Liver (tissue), 3 donors: ENCODE measurements around the gene IL17REL.

Experiments
- EGR1 ChIP-seq, 2 donors: IDR thresholded peaks; 2 replicates each; pipeline ENCODE4 v1.6.1; 2016 to 2018; ENCODE audit warnings: antibody characterized with exemption in 2 of 2, low read depth in 2 of 2
- FOXA1 ChIP-seq: IDR thresholded peaks from 2 replicates; pipeline ENCODE4 v1.6.1; 2016; ENCODE audit warnings: antibody characterized with exemption
- GABPA ChIP-seq, 2 donors: IDR thresholded peaks in 1 of 2; conservative IDR thresholded peaks in 1 of 2; 2 replicates each; pipeline ENCODE4 v1.6.1; 2016; ENCODE audit warnings: antibody characterized with exemption in 2 of 2, mild to moderate bottlenecking in 1 of 2, moderate library complexity in 1 of 2
- HNF4G ChIP-seq: IDR thresholded peaks from 2 replicates; pipeline ENCODE4 v1.6.1; 2016; ENCODE audit warnings: antibody characterized with exemption
- JUND ChIP-seq, 2 donors: IDR thresholded peaks; 2 replicates each; pipeline ENCODE4 v1.6.1; 2016; ENCODE audit warnings: antibody characterized with exemption in 2 of 2
- NR2F2 ChIP-seq: IDR thresholded peaks from 2 replicates; pipeline ENCODE4 v1.6.1; 2016; ENCODE audit warnings: antibody characterized with exemption
- RAD21 ChIP-seq, 2 donors: IDR thresholded peaks; 2 replicates each; pipeline ENCODE4 v1.6.1; 2016; ENCODE audit warnings: antibody characterized with exemption in 2 of 2, mild to moderate bottlenecking in 2 of 2
- SP1 ChIP-seq: IDR thresholded peaks from 2 replicates; pipeline ENCODE4 v1.6.1; 2018; ENCODE audit warnings: antibody characterized with exemption, mild to moderate bottlenecking
- TAF1 ChIP-seq: conservative IDR thresholded peaks from 2 replicates; pipeline ENCODE4 v1.6.1; 2016; ENCODE audit warnings: antibody characterized with exemption, mild to moderate bottlenecking
- TF ChIP-seq, protein P1 (sequence below): fragments of 150-350 bp; IDR thresholded peaks from 2 replicates; pipeline ENCODE4 v1.5.1; 2017; ENCODE audit warnings: improper control_type of control experiment, low read depth, low read length; ENCODE audit not compliant: missing input control
- TF ChIP-seq, protein P2 (sequence below): IDR thresholded peaks from 2 replicates; pipeline ENCODE4 v1.6.1; 2016; ENCODE audit warnings: antibody characterized with exemption
- TF ChIP-seq, protein P3 (sequence below): IDR thresholded peaks from 2 replicates; pipeline ENCODE4 v1.6.1; 2016; ENCODE audit warnings: antibody characterized with exemption, mild to moderate bottlenecking
- TF ChIP-seq, protein P4 (sequence below): IDR thresholded peaks from 2 replicates; pipeline ENCODE4 v1.6.1; 2016; ENCODE audit warnings: antibody characterized with exemption
- donor health status: healthy.
- donor health status: healthy.

DNA sequence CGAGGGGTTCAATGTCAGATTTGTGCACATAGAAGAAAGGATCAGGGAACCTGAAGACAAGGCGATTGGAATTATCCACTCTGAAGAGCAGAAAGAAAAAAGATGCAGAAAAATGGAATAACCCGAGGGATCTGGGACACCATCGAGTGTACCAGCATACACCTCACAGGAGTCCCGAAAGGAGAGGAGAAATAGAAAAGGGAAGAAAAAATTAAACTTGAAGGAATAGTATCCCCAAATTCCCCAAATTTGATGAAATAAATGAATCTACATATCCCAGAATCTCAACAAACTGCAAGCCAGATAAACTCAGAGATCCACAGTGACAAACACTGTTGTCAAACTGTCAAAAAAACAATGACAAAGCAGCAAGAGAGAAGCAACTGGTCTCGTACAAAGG is 21.4 kb downstream of the IL17REL start:
- TF ChIP-seq, protein P1, sequence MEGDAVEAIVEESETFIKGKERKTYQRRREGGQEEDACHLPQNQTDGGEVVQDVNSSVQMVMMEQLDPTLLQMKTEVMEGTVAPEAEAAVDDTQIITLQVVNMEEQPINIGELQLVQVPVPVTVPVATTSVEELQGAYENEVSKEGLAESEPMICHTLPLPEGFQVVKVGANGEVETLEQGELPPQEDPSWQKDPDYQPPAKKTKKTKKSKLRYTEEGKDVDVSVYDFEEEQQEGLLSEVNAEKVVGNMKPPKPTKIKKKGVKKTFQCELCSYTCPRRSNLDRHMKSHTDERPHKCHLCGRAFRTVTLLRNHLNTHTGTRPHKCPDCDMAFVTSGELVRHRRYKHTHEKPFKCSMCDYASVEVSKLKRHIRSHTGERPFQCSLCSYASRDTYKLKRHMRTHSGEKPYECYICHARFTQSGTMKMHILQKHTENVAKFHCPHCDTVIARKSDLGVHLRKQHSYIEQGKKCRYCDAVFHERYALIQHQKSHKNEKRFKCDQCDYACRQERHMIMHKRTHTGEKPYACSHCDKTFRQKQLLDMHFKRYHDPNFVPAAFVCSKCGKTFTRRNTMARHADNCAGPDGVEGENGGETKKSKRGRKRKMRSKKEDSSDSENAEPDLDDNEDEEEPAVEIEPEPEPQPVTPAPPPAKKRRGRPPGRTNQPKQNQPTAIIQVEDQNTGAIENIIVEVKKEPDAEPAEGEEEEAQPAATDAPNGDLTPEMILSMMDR = no peak
- TF ChIP-seq NR2F2 (no peak), TAF1 (no peak), RAD21 (IDR thresholded peaks at IDR 0.05) (no peak), HNF4G (no peak), GABPA (IDR thresholded peaks at IDR 0.05 in 1 of 2, conservative IDR thresholded peaks at IDR 0.05 in 1 of 2) (no peak), SP1 (no peak), JUND (IDR thresholded peaks at IDR 0.05) (no peak), FOXA1 (no peak), EGR1 (IDR thresholded peaks at IDR 0.05; ENCODE audit: low read depth in 2 of 2) (no peak)
- TF ChIP-seq, protein P2, sequence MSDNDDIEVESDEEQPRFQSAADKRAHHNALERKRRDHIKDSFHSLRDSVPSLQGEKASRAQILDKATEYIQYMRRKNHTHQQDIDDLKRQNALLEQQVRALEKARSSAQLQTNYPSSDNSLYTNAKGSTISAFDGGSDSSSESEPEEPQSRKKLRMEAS = no peak
- TF ChIP-seq, protein P3, sequence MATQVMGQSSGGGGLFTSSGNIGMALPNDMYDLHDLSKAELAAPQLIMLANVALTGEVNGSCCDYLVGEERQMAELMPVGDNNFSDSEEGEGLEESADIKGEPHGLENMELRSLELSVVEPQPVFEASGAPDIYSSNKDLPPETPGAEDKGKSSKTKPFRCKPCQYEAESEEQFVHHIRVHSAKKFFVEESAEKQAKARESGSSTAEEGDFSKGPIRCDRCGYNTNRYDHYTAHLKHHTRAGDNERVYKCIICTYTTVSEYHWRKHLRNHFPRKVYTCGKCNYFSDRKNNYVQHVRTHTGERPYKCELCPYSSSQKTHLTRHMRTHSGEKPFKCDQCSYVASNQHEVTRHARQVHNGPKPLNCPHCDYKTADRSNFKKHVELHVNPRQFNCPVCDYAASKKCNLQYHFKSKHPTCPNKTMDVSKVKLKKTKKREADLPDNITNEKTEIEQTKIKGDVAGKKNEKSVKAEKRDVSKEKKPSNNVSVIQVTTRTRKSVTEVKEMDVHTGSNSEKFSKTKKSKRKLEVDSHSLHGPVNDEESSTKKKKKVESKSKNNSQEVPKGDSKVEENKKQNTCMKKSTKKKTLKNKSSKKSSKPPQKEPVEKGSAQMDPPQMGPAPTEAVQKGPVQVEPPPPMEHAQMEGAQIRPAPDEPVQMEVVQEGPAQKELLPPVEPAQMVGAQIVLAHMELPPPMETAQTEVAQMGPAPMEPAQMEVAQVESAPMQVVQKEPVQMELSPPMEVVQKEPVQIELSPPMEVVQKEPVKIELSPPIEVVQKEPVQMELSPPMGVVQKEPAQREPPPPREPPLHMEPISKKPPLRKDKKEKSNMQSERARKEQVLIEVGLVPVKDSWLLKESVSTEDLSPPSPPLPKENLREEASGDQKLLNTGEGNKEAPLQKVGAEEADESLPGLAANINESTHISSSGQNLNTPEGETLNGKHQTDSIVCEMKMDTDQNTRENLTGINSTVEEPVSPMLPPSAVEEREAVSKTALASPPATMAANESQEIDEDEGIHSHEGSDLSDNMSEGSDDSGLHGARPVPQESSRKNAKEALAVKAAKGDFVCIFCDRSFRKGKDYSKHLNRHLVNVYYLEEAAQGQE = no peak
- TF ChIP-seq, protein P4, sequence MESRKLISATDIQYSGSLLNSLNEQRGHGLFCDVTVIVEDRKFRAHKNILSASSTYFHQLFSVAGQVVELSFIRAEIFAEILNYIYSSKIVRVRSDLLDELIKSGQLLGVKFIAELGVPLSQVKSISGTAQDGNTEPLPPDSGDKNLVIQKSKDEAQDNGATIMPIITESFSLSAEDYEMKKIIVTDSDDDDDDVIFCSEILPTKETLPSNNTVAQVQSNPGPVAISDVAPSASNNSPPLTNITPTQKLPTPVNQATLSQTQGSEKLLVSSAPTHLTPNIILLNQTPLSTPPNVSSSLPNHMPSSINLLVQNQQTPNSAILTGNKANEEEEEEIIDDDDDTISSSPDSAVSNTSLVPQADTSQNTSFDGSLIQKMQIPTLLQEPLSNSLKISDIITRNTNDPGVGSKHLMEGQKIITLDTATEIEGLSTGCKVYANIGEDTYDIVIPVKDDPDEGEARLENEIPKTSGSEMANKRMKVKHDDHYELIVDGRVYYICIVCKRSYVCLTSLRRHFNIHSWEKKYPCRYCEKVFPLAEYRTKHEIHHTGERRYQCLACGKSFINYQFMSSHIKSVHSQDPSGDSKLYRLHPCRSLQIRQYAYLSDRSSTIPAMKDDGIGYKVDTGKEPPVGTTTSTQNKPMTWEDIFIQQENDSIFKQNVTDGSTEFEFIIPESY = no peak
